SK-N-SH treated with all-trans-retinoic acid at 6 μM for 48 hours (cell line): Measurements from ENCODE around the gene BRF1.

ENCODE experiments used
- ATAC-seq: fragments of 200-7000 bp; cut with Tn5 transposase; 3 replicates; pipeline ENCODE4 v1.9.1; 2020; ENCODE audit warnings: mild to moderate bottlenecking, moderate library complexity
- ARNTL ChIP-seq: fragments of 450-650 bp; formaldehyde crosslinking; IDR thresholded peaks from 2 replicates; pipeline ENCODE4 v1.5.0; 2020; ENCODE audit warnings: low read depth, mild to moderate bottlenecking, moderate library complexity, borderline replicate concordance
- BACH2 ChIP-seq: fragments of 250-450 bp; sonication (Bioruptor Pico); IDR thresholded peaks from 2 replicates; pipeline ENCODE4 v1.9.0; 2021; ENCODE audit warnings: mild to moderate bottlenecking, borderline replicate concordance
- CSDC2 ChIP-seq: fragments of 250-450 bp; sonication (Bioruptor Pico); IDR thresholded peaks from 2 replicates; pipeline ENCODE4 v1.5.0; 2020; ENCODE audit warnings: mild to moderate bottlenecking, moderate library complexity
- ISL1 ChIP-seq: fragments of 250-450 bp; sonication (Bioruptor Pico); IDR thresholded peaks from 2 replicates; pipeline ENCODE4 v2.1.2; 2022; ENCODE audit warnings: mild to moderate bottlenecking, moderate library complexity
- OSR1 ChIP-seq: fragments of 250-450 bp; sonication (Bioruptor Pico); IDR thresholded peaks from 2 replicates; pipeline ENCODE4 v1.8.0; 2022; ENCODE audit warnings: moderate library complexity, mild to moderate bottlenecking, inconsistent platforms
- PATZ1 ChIP-seq: fragments of 250-450 bp; sonication (Bioruptor Pico); IDR thresholded peaks from 2 replicates; pipeline ENCODE4 v1.8.0; 2020; ENCODE audit warnings: mild to moderate bottlenecking, moderate library complexity, borderline replicate concordance
- POU6F1 ChIP-seq: fragments of 250-450 bp; sonication (Bioruptor Pico); IDR thresholded peaks from 2 replicates; pipeline ENCODE4 v1.8.0; 2021; ENCODE audit warnings: low read depth, mild to moderate bottlenecking, moderate library complexity, borderline replicate concordance
- PPARA ChIP-seq: fragments of 250-450 bp; sonication (Bioruptor Pico); IDR thresholded peaks from 2 replicates; pipeline ENCODE4 v1.5.0; 2020; ENCODE audit warnings: mild to moderate bottlenecking, borderline replicate concordance
- RARB ChIP-seq: fragments of 250-450 bp; sonication (Bioruptor Pico); IDR thresholded peaks from 2 replicates; pipeline ENCODE4 v1.8.0; 2021; ENCODE audit warnings: mild to moderate bottlenecking, moderate library complexity
- TCF4 ChIP-seq: fragments of 250-450 bp; sonication (Bioruptor Pico); IDR thresholded peaks from 2 replicates; pipeline ENCODE4 v1.8.0; 2021; ENCODE audit warnings: mild to moderate bottlenecking, moderate library complexity, borderline replicate concordance
- TOX ChIP-seq: fragments of 250-450 bp; sonication (Bioruptor Pico); IDR thresholded peaks from 2 replicates; pipeline ENCODE4 v1.8.0; 2021; ENCODE audit warnings: mild to moderate bottlenecking, moderate library complexity, borderline replicate concordance
- TSHZ2 ChIP-seq: fragments of 250-450 bp; sonication (Bioruptor Pico); IDR thresholded peaks from 2 replicates; pipeline ENCODE4 v1.5.0; 2020; ENCODE audit warnings: mild to moderate bottlenecking, moderate library complexity
- ZC3H10 ChIP-seq: fragments of 250-450 bp; sonication (Bioruptor Pico); IDR thresholded peaks from 2 replicates; pipeline ENCODE4 v1.5.1; 2021; ENCODE audit warnings: mild to moderate bottlenecking, moderate library complexity
- ZFP3 ChIP-seq: fragments of 250-450 bp; sonication (Bioruptor Pico); IDR thresholded peaks from 2 replicates; pipeline ENCODE4 v1.5.0; 2020; ENCODE audit warnings: mild to moderate bottlenecking, moderate library complexity
- ZFP30 ChIP-seq: fragments of 450-650 bp; formaldehyde crosslinking; IDR thresholded peaks from 2 replicates; pipeline ENCODE4 v1.5.0; 2022; ENCODE audit warnings: mild to moderate bottlenecking, moderate library complexity
- ZNF565 ChIP-seq: fragments of 450-650 bp; formaldehyde crosslinking; conservative IDR thresholded peaks from 2 replicates; pipeline ENCODE4 v1.5.0; 2020; ENCODE audit warnings: low read depth, mild to moderate bottlenecking, moderate library complexity
- ZNF8 ChIP-seq: fragments of 450-650 bp; formaldehyde crosslinking; IDR thresholded peaks from 2 replicates; pipeline ENCODE4 v1.5.0; 2020; ENCODE audit warnings: mild to moderate bottlenecking, moderate library complexity

BRF1 gene

GRCh38 chr14:105337966-105338741 lies 37.4 kb upstream of the BRF1 start:
- TF ChIP-seq OSR1 (CRISPR knock-in tag) = no peak
- no peak for TF ChIP-seq ARNTL
- no peak for TF ChIP-seq POU6F1 (CRISPR knock-in tag)
- TF ChIP-seq PPARA (CRISPR knock-in tag) = no peak
- TF ChIP-seq ZC3H10 = no peak
- TF ChIP-seq TOX (CRISPR knock-in tag) = no peak
- TF ChIP-seq ZNF8 (CRISPR knock-in tag) = no peak
- ATAC-seq = no peak

- no peak for TF ChIP-seq CSDC2 (CRISPR knock-in tag)
- TF ChIP-seq PPARA (CRISPR knock-in tag) = no peak
- TF ChIP-seq ZFP30 (CRISPR knock-in tag) = no peak
- ATAC-seq = no peak
These were observed 36.6 kb upstream of the BRF1 start for GRCh38 chr14:105337433-105337832.

GRCh38 chr14:105336477-105337287 lies 35.9 kb upstream of the BRF1 start:
- no peak for ATAC-seq

More at GRCh38 chr14:105336477-105337287, 35.9 kb upstream of the BRF1 start:
- TF ChIP-seq RARB (CRISPR knock-in tag) (no peak), TCF4 (CRISPR knock-in tag) (no peak), ZFP3 (CRISPR knock-in tag) (no peak), PPARA (CRISPR knock-in tag) (no peak), ZC3H10 (no peak), ARNTL (no peak), TSHZ2 (CRISPR knock-in tag) (no peak), CSDC2 (CRISPR knock-in tag) (no peak), ZNF8 (CRISPR knock-in tag) (no peak), PATZ1 (CRISPR knock-in tag) (no peak), ZFP30 (CRISPR knock-in tag) (no peak), POU6F1 (CRISPR knock-in tag) (no peak), BACH2 (no peak), ZNF565 (no peak), ISL1 (no peak)
